Stimulated activated CD8-positive, alpha-beta memory T cell treated with anti-CD3 and anti-CD28 coated beads, Interleukin-2, amount 100 ng/mL, for 1 hour (primary cell): ENCODE measurements around the gene MATN1.
"Not testable (repeated sequence)": the region's sequence is repeated elsewhere in the genome, so short reads cannot be mapped to it uniquely, and the experiment has no call there.

Experiments used
- DNase-seq, 2 donors: peaks; one replicate each; pipeline ENCODE4 v3.0.0-alpha.2; 2020; ENCODE audit warnings: low read depth in 2 of 2

The MATN1 gene

GRCh38 chr1:30697571-30698376 lies 25.6 kb downstream of the MATN1 start:
- DNase-seq: no peak

- no peak for DNase-seq
Measured at GRCh38 chr1:30696831-30697230, 26.6 kb downstream of the MATN1 start.

- no peak for DNase-seq
Measured at GRCh38 chr1:30695439-30695841, 27.9 kb downstream of the MATN1 start.

GRCh38 chr1:30694280-30695175 lies 28.9 kb downstream of the MATN1 start:
- no peak for DNase-seq

- DNase-seq: no peak
Measured at GRCh38 chr1:30693822-30694221, 29.6 kb downstream of the MATN1 start.

GRCh38 chr1:30693366-30693765 lies 30.0 kb downstream of the MATN1 start:
- DNase-seq: no peak

GRCh38 chr1:30692948-30693301 lies 30.5 kb downstream of the MATN1 start:
- DNase-seq: no peak

GRCh38 chr1:30692201-30692947 lies 31.0 kb downstream of the MATN1 start:
- no peak for DNase-seq

- no peak for DNase-seq
Measured at GRCh38 chr1:30691480-30691879, 31.9 kb downstream of the MATN1 start.

- no peak for DNase-seq
Measured at GRCh38 chr1:30689901-30690645, 33.3 kb downstream of the MATN1 start.

GRCh38 chr1:30688920-30689794 lies 34.2 kb downstream of the MATN1 start:
- no peak for DNase-seq

GRCh38 chr1:30688516-30688915 lies 34.9 kb downstream of the MATN1 start:
- DNase-seq: not testable (repeated sequence)

- no peak for DNase-seq
Measured at GRCh38 chr1:30687886-30688285, 35.5 kb downstream of the MATN1 start.

- no peak for DNase-seq
Measured at GRCh38 chr1:30686236-30686935, 37.0 kb downstream of the MATN1 start.

GRCh38 chr1:30685796-30686165 lies 37.6 kb downstream of the MATN1 start:
- no peak for DNase-seq

- no peak for DNase-seq
Measured at GRCh38 chr1:30684881-30685795, 38.2 kb downstream of the MATN1 start.

GRCh38 chr1:30684259-30684658 lies 39.1 kb downstream of the MATN1 start:
- DNase-seq: no peak

- no peak for DNase-seq
Measured at GRCh38 chr1:30683699-30684098, 39.7 kb downstream of the MATN1 start.
